ENCODE results near the gene DMBX1.

DMBX1 gene

GRCh38 chr1:46486432-46487015, 3.1 kb upstream of the DMBX1 start:
- Mint-ChIP-seq H3K36me3 (no peaks in the 10 kb centered on the region), H3K27me3 (peaks cover 43% of the 10 kb centered on the region), H3K27ac (no peak overlapping the region), H3K9me3 (ENCODE audit: low read depth) (no peaks in the 10 kb centered on the region), H3K4me3 (no peak overlapping the region), H3K4me1 (ENCODE audit: low read depth) (peaks cover 20% of the 10 kb centered on the region)

GRCh38 chr1:46487818-46488218, 1.8 kb upstream of the DMBX1 start:
- Mint-ChIP-seq H3K4me1 (ENCODE audit: low read depth) (peaks cover 24% of the 10 kb centered on the region), H3K27ac (no peak overlapping the region), H3K4me3 (no peak overlapping the region), H3K36me3 (no peaks in the 10 kb centered on the region), H3K27me3 (peaks cover 54% of the 10 kb centered on the region), H3K9me3 (ENCODE audit: low read depth) (no peaks in the 10 kb centered on the region)

- Mint-ChIP-seq H3K36me3 (no peaks in the 10 kb centered on the region), H3K9me3 (ENCODE audit: low read depth) (no peaks in the 10 kb centered on the region), H3K4me3 (peak overlapping the region; percentile 85), H3K27me3 (peaks cover 55% of the 10 kb centered on the region), H3K4me1 (ENCODE audit: low read depth) (peaks cover 24% of the 10 kb centered on the region), H3K27ac (no peak overlapping the region)
Observed at GRCh38 chr1:46488343-46489168, 1.1 kb upstream of the DMBX1 start.

GRCh38 chr1:46489169-46489637, 433 bp upstream of the DMBX1 start:
- Mint-ChIP-seq H3K4me1 (ENCODE audit: low read depth) (peaks cover 24% of the 10 kb centered on the region), H3K36me3 (no peaks in the 10 kb centered on the region), H3K27me3 (peaks cover 54% of the 10 kb centered on the region), H3K4me3 (peak overlapping the region; percentile 85), H3K9me3 (ENCODE audit: low read depth) (no peaks in the 10 kb centered on the region), H3K27ac (no peak overlapping the region)

- no peak overlapping the region for H3K27ac Mint-ChIP-seq
Observed at GRCh38 chr1:46490406-46490655, 695 bp downstream of the DMBX1 start.

GRCh38 chr1:46490656-46491442, 1.2 kb downstream of the DMBX1 start:
- H3K4me1 Mint-ChIP-seq (ENCODE audit: low read depth): peaks cover 24% of the 10 kb centered on the region
- no peaks in the 10 kb centered on the region for H3K36me3 Mint-ChIP-seq
- H3K4me3 Mint-ChIP-seq: no peak overlapping the region
- no peaks in the 10 kb centered on the region for H3K9me3 Mint-ChIP-seq (ENCODE audit: low read depth)
- H3K27ac Mint-ChIP-seq: no peak overlapping the region
- peaks cover 54% of the 10 kb centered on the region for H3K27me3 Mint-ChIP-seq

More at GRCh38 chr1:46490406-46490655, 695 bp downstream of the DMBX1 start:
- no peaks in the 10 kb centered on the region for H3K9me3 Mint-ChIP-seq (ENCODE audit: low read depth)
- H3K36me3 Mint-ChIP-seq: no peaks in the 10 kb centered on the region
- H3K27me3 Mint-ChIP-seq: peaks cover 52% of the 10 kb centered on the region
- no peak overlapping the region for H3K4me3 Mint-ChIP-seq
- peaks cover 24% of the 10 kb centered on the region for H3K4me1 Mint-ChIP-seq (ENCODE audit: low read depth)

GRCh38 chr1:46491443-46492268, 2.0 kb downstream of the DMBX1 start:
- Mint-ChIP-seq H3K4me1 (ENCODE audit: low read depth) (peaks cover 23% of the 10 kb centered on the region), H3K9me3 (ENCODE audit: low read depth) (no peaks in the 10 kb centered on the region), H3K4me3 (no peak overlapping the region), H3K27ac (no peak overlapping the region), H3K36me3 (no peaks in the 10 kb centered on the region), H3K27me3 (peaks cover 49% of the 10 kb centered on the region)

- Mint-ChIP-seq H3K4me3 (no peak overlapping the region), H3K36me3 (no peaks in the 10 kb centered on the region), H3K4me1 (ENCODE audit: low read depth) (peaks cover 23% of the 10 kb centered on the region), H3K27me3 (peaks cover 42% of the 10 kb centered on the region), H3K27ac (no peak overlapping the region), H3K9me3 (ENCODE audit: low read depth) (no peaks in the 10 kb centered on the region)
Observed at GRCh38 chr1:46492269-46492853, 2.7 kb downstream of the DMBX1 start.

GRCh38 chr1:46492871-46493270, 3.2 kb downstream of the DMBX1 start:
- Mint-ChIP-seq H3K4me3 (no peak overlapping the region), H3K27me3 (peaks cover 40% of the 10 kb centered on the region), H3K36me3 (no peaks in the 10 kb centered on the region), H3K4me1 (ENCODE audit: low read depth) (peaks cover 21% of the 10 kb centered on the region), H3K27ac (no peak overlapping the region), H3K9me3 (ENCODE audit: low read depth) (no peaks in the 10 kb centered on the region)

- Mint-ChIP-seq H3K4me1 (ENCODE audit: low read depth) (peaks cover 18% of the 10 kb centered on the region), H3K9me3 (ENCODE audit: low read depth) (no peaks in the 10 kb centered on the region), H3K36me3 (no peaks in the 10 kb centered on the region), H3K27me3 (peaks cover 37% of the 10 kb centered on the region), H3K27ac (no peak overlapping the region), H3K4me3 (no peak overlapping the region)
Observed at GRCh38 chr1:46493316-46494032, 3.8 kb downstream of the DMBX1 start.

- Mint-ChIP-seq H3K9me3 (ENCODE audit: low read depth) (no peaks in the 10 kb centered on the region), H3K27ac (no peak overlapping the region), H3K27me3 (peaks cover 33% of the 10 kb centered on the region), H3K4me1 (ENCODE audit: low read depth) (peaks cover 6% of the 10 kb centered on the region), H3K36me3 (no peaks in the 10 kb centered on the region), H3K4me3 (no peak overlapping the region)
Observed at GRCh38 chr1:46494910-46495309, 5.3 kb downstream of the DMBX1 start.

- Mint-ChIP-seq H3K4me1 (ENCODE audit: low read depth) (peaks cover 3% of the 10 kb centered on the region), H3K36me3 (no peaks in the 10 kb centered on the region), H3K27ac (no peak overlapping the region), H3K9me3 (ENCODE audit: low read depth) (no peaks in the 10 kb centered on the region), H3K27me3 (peaks cover 32% of the 10 kb centered on the region), H3K4me3 (no peak overlapping the region)
Observed at GRCh38 chr1:46495778-46496177, 6.1 kb downstream of the DMBX1 start.

- no peak overlapping the region for H3K27ac Mint-ChIP-seq
- H3K4me1 Mint-ChIP-seq (ENCODE audit: low read depth): peaks cover 3% of the 10 kb centered on the region
- no peaks in the 10 kb centered on the region for H3K9me3 Mint-ChIP-seq (ENCODE audit: low read depth)
- no peak overlapping the region for H3K4me3 Mint-ChIP-seq
- H3K36me3 Mint-ChIP-seq: no peaks in the 10 kb centered on the region
- peaks cover 32% of the 10 kb centered on the region for H3K27me3 Mint-ChIP-seq
Observed at GRCh38 chr1:46496505-46496904, 6.9 kb downstream of the DMBX1 start.

GRCh38 chr1:46497020-46497419, 7.4 kb downstream of the DMBX1 start:
- no peaks in the 10 kb centered on the region for H3K36me3 Mint-ChIP-seq
- no peak overlapping the region for H3K4me3 Mint-ChIP-seq
- no peaks in the 10 kb centered on the region for H3K4me1 Mint-ChIP-seq (ENCODE audit: low read depth)
- H3K27me3 Mint-ChIP-seq: peaks cover 28% of the 10 kb centered on the region
- H3K9me3 Mint-ChIP-seq (ENCODE audit: low read depth): no peaks in the 10 kb centered on the region
- no peak overlapping the region for H3K27ac Mint-ChIP-seq
